Measurements from ENCODE around the gene ZGPAT.
"Not testable (repeated sequence)": the region's sequence is repeated elsewhere in the genome, so short reads cannot be mapped to it uniquely, and the experiment has no call there.

The ZGPAT gene

DNA sequence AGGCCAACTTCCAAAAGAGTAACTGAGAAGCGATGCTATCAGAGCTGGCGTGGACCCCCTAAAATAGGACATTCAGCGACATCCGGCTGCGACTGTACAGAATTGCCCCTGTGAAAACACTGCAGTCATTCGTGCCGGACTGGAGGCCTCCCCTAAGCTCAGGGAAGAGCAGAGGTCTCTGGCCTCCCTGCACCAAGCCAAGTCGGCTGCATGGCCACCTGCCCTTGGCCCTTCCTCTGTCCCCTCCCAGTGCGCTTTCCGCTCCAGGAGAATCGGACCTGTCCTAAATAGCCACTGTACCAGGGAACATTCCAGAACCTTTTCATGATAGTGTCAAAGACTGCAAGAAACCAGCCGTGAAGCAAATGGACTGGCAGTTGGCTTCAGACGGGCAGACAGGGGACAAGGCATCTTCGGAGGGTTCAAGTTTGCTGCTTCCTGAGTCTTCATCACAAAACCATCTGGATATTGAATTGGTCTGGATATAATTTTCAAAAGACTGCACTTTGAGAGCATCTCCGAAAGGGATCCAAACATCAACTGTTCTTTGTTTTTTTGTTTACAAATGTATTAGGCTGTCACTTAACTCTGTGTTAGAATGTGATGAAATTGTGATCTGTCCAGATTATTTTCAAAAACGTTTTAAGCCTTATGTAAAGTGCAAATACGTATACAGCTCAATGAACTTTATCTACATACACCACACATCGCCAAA lies 48.3 kb downstream of the ZGPAT start:
- no peak for DNase-seq (ENCODE audit: low read depth, low spot score)

DNA sequence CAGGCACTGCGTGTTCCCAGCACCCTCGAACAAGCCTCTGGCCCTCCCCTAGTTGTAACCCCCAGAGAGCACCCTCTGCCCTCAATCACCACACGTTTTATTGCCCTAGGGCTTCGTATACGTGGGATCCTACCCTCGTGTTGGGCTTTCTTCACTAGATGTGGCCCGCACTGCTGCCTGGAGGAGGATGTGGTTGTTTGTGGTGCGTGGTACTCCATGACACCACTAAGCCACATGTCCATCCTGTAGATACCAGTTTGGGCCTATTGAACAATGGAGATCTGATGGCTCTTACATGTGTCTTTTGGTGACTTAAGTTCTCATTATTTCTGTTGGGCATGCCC lies 48.8 kb downstream of the ZGPAT start:
- no peak for DNase-seq (ENCODE audit: low read depth, low spot score)
- no peak overlapping the region for H3K27ac ChIP-seq

More for the DNA sequence above, 48.3 kb downstream of the ZGPAT start:
- no peak overlapping the region for H3K27ac ChIP-seq

DNA sequence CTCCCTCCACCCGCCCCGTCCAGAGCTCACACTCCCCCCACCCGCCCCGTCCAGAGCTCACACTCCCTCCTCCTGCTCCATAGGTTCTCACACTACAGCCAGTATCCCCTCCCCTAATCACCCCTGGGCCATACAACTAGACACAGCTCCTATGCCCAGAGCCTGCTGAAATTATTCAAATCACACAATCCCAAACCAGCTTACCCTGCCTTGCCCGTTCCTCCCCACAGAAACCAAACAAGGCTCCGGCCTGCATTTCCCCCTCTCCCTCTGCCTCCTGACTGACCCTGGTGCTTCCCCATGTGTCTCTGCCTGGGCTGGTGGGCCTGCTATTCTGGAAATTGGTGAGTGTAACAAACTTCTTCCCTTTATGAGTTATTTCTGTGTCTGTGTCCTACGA lies 50.3 kb downstream of the ZGPAT start:
- H3K27ac ChIP-seq: no peak overlapping the region
- DNase-seq (ENCODE audit: low read depth, low spot score): no peak

- no peak overlapping the region for H3K27ac ChIP-seq
- no peak for DNase-seq (ENCODE audit: low read depth, low spot score)
Measured at GRCh38 chr20:63759377-63759901, 51.6 kb downstream of the ZGPAT start.

GRCh38 chr20:63765082-63765873 lies 57.4 kb downstream of the ZGPAT start:
- no peak for DNase-seq (ENCODE audit: low read depth, low spot score)
- H3K27ac ChIP-seq: no peak overlapping the region

GRCh38 chr20:63765902-63766301 lies 58.1 kb downstream of the ZGPAT start:
- DNase-seq (ENCODE audit: low read depth, low spot score): no peak
- H3K27ac ChIP-seq: no peak overlapping the region

- no peak for DNase-seq (ENCODE audit: low read depth, low spot score)
- H3K27ac ChIP-seq: no peak overlapping the region
Measured at GRCh38 chr20:63766695-63767426, 59.0 kb downstream of the ZGPAT start.

DNA sequence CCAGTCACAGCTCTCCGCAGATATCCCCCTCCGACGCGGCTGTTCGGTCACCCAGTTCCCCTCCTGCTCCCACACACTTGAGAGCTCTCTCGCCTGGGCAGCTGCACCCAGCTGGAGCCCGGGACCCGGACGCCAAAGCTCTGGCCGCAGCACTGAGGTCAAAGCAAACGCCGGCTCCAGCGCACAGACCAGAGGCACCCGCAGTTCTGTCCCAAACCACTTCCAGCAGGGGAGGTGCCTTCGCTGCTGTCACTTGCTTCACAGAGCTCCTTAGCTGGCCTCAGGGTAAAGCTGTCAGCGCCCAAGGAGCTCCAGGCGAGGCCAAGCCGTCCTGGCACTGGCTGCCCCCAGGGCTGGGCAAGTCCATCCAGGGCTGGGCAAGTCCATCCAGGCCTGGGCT lies 59.6 kb downstream of the ZGPAT start:
- H3K27ac ChIP-seq: no peak overlapping the region
- no peak for DNase-seq (ENCODE audit: low read depth, low spot score)

DNA sequence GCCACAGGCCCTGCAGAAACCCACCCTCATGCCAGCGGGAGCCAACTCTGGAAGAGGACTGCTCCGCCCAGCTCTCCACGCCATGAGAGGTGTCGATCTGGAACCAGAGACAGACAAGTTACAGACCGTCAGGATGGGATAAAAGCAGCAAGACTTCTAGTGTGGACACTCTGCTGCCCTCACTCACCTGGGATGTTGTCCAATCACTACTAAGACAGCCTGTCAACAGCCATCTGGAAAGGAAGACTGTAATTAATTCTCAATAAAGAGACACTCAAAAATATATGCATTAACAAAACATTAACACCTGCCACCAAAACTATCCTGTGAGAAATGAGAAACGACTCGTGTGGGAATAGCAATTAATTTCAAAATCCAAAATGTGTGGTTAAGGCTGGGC lies 60.0 kb downstream of the ZGPAT start:
- no peak for DNase-seq (ENCODE audit: low read depth, low spot score)
- H3K27ac ChIP-seq: no peak overlapping the region

GRCh38 chr20:63768591-63769515 lies 61.0 kb downstream of the ZGPAT start:
- no peak for DNase-seq (ENCODE audit: low read depth, low spot score)
- no peak overlapping the region for H3K27ac ChIP-seq

- no peak overlapping the region for H3K27ac ChIP-seq
- DNase-seq (ENCODE audit: low read depth, low spot score): no peak
Measured at GRCh38 chr20:63769891-63770474, 62.1 kb downstream of the ZGPAT start.

GRCh38 chr20:63771046-63771707 lies 63.3 kb downstream of the ZGPAT start:
- no peak for DNase-seq (ENCODE audit: low read depth, low spot score)
- no peak overlapping the region for H3K27ac ChIP-seq

DNA sequence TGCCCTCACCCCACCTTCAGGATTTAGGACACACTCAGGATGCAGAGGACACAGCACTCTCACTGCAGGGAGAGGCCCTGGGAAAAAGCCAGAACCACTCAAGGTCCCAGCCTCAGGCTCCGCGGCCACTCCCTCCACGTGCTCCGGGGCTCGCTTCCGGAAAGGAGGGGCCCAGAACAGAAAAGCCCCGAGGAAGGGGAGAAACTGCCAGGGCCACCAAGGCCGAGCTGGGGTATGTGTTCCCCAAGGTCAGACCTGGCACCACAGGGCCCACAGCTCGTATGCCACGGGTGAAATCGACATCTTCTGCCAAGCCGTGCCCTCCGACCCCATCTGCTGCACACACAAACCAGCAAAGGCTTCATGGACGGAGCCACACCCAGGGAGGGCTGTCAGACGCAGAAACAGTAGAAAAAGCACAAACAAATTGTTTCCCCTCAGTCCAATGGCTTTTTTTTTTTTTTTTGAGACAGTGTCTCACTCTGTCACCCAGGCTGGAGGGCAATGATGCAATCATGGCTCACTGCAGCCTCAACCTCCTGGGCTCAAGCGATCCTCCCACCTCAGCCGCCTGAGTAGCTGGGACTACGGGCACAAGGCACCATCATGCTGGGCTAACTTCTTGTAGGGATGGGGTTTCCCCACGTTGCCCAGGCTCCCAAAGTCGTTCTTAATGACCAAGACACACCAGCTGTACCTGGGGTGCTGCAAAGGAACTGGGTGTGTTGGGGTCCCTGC lies 65.1 kb downstream of the ZGPAT start:
- no peak for DNase-seq (ENCODE audit: low read depth, low spot score)
- no peak overlapping the region for H3K27ac ChIP-seq

- no peak for DNase-seq (ENCODE audit: low read depth, low spot score)
- H3K27ac ChIP-seq: no peak overlapping the region
Measured at GRCh38 chr20:63773571-63774241, 65.9 kb downstream of the ZGPAT start.

DNA sequence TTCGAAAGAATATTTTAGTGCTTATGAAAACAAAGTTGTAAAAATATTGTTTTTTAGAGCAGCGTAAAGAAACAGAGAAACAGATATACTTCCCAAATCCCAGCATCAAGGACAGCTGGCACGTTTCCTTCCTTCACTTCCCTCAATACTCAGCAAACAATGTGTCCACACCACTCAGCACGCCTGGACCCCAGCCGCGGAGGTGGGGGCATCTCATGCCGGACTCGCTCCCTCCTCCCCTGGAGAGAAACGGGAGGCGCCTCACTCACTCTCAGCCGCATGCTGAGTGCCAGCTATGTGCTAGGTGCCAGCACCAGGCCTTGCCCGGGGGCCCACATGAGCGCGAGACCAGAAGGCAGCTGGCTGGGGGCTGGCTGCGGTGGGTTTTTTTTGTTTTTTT lies 66.5 kb downstream of the ZGPAT start:
- no peak overlapping the region for H3K27ac ChIP-seq
- no peak for DNase-seq (ENCODE audit: low read depth, low spot score)

DNA sequence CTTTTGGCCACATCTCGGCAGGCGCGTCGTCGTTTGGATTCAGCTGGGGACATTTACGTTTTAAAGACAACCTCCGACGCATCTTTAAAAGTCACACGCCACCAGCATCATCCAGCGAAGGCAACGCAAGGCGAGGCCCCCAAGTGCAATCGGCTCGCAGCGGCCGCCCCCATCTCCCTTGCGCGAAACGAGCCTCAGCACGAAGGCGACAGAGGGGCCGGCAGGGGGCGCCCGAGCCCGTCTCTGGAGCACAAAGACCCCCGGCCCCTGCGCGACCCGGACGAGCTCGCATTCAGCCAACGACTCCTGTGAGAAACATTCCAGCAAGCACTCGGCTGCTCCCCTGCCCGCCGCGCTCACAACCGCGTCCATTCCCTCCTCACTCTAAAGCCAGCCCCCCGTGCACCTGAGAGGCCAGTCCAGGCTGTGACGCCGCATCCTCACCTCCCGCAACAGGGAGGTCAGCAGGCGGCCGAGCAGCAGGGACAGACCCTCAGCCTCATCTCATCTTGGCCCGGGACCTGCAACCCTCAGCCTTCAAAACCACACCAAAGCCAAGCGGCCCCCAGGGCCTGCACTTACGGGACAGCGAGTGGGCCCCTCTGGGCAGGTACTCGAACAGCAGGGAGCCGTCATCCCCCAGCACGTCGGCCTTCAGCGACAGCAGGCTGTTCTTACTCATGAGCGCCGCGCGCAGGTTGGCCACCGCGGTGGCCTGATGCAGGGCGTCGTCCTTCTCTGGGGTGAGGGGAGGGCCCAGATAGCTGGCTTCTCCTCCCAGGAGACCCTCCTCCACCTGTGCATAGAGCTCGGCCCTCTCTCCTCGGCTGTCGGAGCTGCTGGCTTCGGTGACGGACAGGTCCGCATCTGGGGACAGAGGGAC lies 67.5 kb downstream of the ZGPAT start:
- no peak for DNase-seq (ENCODE audit: low read depth, low spot score)

GRCh38 chr20:63776875-63777274 lies 69.0 kb downstream of the ZGPAT start:
- not testable (repeated sequence) for DNase-seq (ENCODE audit: low read depth, low spot score); H3K27ac ChIP-seq

More for the DNA sequence above, 67.5 kb downstream of the ZGPAT start:
- no peak overlapping the region for H3K27ac ChIP-seq
